DOHH2 (cell line): ENCODE measurements around the gene PLAAT3.

Experiments
- CTCF ChIP-seq: fragments of 200-600 bp; sonication (generic); IDR thresholded peaks from one replicate; pipeline ENCODE4 v1.5.1; 2014; ENCODE audit warnings: antibody characterized with exemption, mild to moderate bottlenecking, low read depth, low read length; ENCODE audit not compliant: poor library complexity, severe bottlenecking
- EZH2phosphoT487 ChIP-seq: fragments of 200-600 bp; sonication (generic); IDR thresholded peaks from 2 replicates; pipeline ENCODE4 v1.6.1; 2017; ENCODE audit warnings: borderline replicate concordance, mild to moderate bottlenecking, antibody characterized with exemption, low read length, moderate library complexity, mixed read lengths

DNA sequence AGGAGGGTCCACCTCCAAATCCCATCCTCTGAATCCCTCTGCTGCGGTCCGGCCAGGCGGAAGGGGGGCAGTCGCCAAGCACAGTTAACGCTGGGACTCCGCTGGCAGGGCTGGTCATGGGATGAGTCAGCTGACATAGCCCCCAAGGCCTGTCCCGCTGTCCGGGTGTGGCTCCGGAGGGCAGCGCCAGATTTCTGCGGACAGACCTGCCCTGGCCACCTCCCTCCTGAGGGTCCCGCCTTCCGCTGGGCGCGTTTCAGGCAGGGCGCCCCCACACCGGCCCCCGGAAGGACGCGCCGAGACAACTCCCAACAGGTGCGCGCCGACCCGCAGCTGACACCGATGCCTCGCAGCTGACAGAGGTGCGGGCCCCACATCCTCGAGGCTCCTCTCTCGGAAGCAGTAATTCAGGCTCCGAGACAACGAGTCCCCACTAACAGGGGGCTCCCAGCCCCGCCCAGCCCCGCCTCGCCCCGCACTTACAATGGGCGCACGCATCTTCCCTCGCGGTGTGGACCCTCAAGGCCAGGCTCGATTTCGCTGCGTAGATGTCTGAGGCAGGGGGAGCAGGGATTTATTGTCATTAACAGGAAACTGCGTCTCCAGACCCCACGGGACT, 607 bp downstream of the PLAAT3 start:
- TF ChIP-seq CTCF (no peak), EZH2phosphoT487 (no peak)
